Measurements from ENCODE around the gene TBX4. TPM values are rescaled to one million over a fixed set of nuclear protein-coding genes. Genes with fewer than 3 reads are reported as not detected.
A peak's percentile ranks its signal among the peaks of the same experiment; 100 is the strongest.

TBX4 gene
- total RNA-seq, 1 experiment from 2014 or later = not detected

- Mint-ChIP-seq H3K27ac (no peak overlapping the region), H3K4me1 (peaks cover 20 to 24% of the 10 kb centered on the region in 2 experiments), H3K9me3 (no peaks in the 10 kb centered on the region; a peak in 1 of 5 replicates), H3K36me3 (ENCODE audit: insufficient read depth in 1 of 3, low read depth in 3 of 3) (no peaks in the 10 kb centered on the region; a peak in 1 of 7 replicates), H3K4me3 (peak overlapping the region; percentile 69 to 82), H3K27me3 (ENCODE audit: low read depth) (peaks cover 87% of the 10 kb centered on the region)
- Histone ChIP-seq H3K9me3 (ENCODE audit: control insufficient read depth, low read depth, low read length) (no peaks in the 10 kb centered on the region), H3K56ac (ENCODE audit: insufficient read length, low read depth, low read length) (no peak overlapping the region), H2AK5ac (ENCODE audit: insufficient read length, low read length) (no peak overlapping the region), H3K14ac (ENCODE audit: insufficient read depth, low read length) (no peak overlapping the region), H3K27ac (ENCODE audit: insufficient read length, low read depth, low read length) (no peak overlapping the region), H3T11ph (ENCODE audit: low read length) (no peak overlapping the region), H3K18ac (ENCODE audit: insufficient read length, low read depth, low read length) (no peak overlapping the region), H3K4ac (ENCODE audit: low read depth, low read length) (no peak overlapping the region), H4K8ac (replicated peaks; ENCODE audit: insufficient read length, low read depth, low read length) (no peak overlapping the region), H3K4me1 (ENCODE audit: insufficient read depth, low read length) (peaks cover 2% of the 10 kb centered on the region; the same call in 1 of the 2 replicates), H4K20me1 (ENCODE audit: control insufficient read depth, insufficient read depth, insufficient read length) (no peaks in the 10 kb centered on the region), H3K9ac (ENCODE audit: extremely low read depth, insufficient read length, low read length) (no peak overlapping the region), H2BK15ac (ENCODE audit: low read depth, low read length) (no peak overlapping the region), H3K23ac (ENCODE audit: insufficient read length, low read depth, low read length) (no peak overlapping the region), H2BK5ac (ENCODE audit: insufficient read length, low read length) (no peak overlapping the region), H3K79me1 (ENCODE audit: insufficient read depth, low read depth, low read length, poor library complexity, severe bottlenecking) (no peaks in the 10 kb centered on the region), H2AFZ (ENCODE audit: low read length) (no peak overlapping the region), H2BK20ac (ENCODE audit: low read depth, low read length, poor library complexity, severe bottlenecking) (no peak overlapping the region), H3K23me2 (ENCODE audit: insufficient read length, low read depth, low read length, poor library complexity, severe bottlenecking) (peaks cover 16% of the 10 kb centered on the region), H3K27me3 (ENCODE audit: insufficient read depth, low read length) (peaks cover 60% of the 10 kb centered on the region), H2BK12ac (ENCODE audit: insufficient read length, low read depth, low read length) (no peak overlapping the region), H3K4me2 (ENCODE audit: insufficient read depth, insufficient read length, low read length) (peak overlapping the region; percentile 55), H2BK120ac (ENCODE audit: low read depth, low read length, poor library complexity, severe bottlenecking) (no peak overlapping the region), H4K5ac (ENCODE audit: insufficient read length, low read depth, low read length) (no peak overlapping the region), H4K91ac (ENCODE audit: insufficient read length, low read depth, low read length) (no peak overlapping the region), H3K79me2 (ENCODE audit: insufficient read depth, low read length) (no peaks in the 10 kb centered on the region)
- WGBS (ENCODE audit: extremely low coverage, insufficient read length, low lambda C conversion rate) = no CpG with 5 or more reads among the region's 75 CpGs
- peak; percentile 85 for DNase-seq
- TF ChIP-seq, protein P1, sequence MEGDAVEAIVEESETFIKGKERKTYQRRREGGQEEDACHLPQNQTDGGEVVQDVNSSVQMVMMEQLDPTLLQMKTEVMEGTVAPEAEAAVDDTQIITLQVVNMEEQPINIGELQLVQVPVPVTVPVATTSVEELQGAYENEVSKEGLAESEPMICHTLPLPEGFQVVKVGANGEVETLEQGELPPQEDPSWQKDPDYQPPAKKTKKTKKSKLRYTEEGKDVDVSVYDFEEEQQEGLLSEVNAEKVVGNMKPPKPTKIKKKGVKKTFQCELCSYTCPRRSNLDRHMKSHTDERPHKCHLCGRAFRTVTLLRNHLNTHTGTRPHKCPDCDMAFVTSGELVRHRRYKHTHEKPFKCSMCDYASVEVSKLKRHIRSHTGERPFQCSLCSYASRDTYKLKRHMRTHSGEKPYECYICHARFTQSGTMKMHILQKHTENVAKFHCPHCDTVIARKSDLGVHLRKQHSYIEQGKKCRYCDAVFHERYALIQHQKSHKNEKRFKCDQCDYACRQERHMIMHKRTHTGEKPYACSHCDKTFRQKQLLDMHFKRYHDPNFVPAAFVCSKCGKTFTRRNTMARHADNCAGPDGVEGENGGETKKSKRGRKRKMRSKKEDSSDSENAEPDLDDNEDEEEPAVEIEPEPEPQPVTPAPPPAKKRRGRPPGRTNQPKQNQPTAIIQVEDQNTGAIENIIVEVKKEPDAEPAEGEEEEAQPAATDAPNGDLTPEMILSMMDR (conservative IDR thresholded peaks at IDR 0.05) = peak; percentile 49; the same call in 2 of the 3 replicates
These were observed 40.7 kb upstream of the TBX4 start for GRCh38 chr17:61411261-61412142.

Measured in H9 (cell line).